Ishikawa (cell line): Measurements from ENCODE around the gene CEP85.
A peak's percentile ranks its signal among the peaks of the same experiment; 100 is the strongest.

Experiments used
- CEBPB ChIP-seq: IDR thresholded peaks from 2 replicates; pipeline ENCODE4 v1.6.1; 2012
- CREB1 ChIP-seq: IDR thresholded peaks from 2 replicates; pipeline ENCODE4 v1.6.1; 2012; ENCODE audit warnings: low read depth
- EGR1 ChIP-seq: IDR thresholded peaks from 2 replicates; pipeline ENCODE4 v1.6.1; 2012
- EP300 ChIP-seq: IDR thresholded peaks from 2 replicates; pipeline ENCODE4 v1.6.1; 2012; ENCODE audit warnings: borderline replicate concordance
- FOXM1 ChIP-seq: IDR thresholded peaks from 2 replicates; pipeline ENCODE4 v1.6.1; 2012; ENCODE audit warnings: low read depth, borderline replicate concordance
- MAX ChIP-seq: IDR thresholded peaks from 2 replicates; pipeline ENCODE4 v1.6.1; 2012
- NFIC ChIP-seq: IDR thresholded peaks from 2 replicates; pipeline ENCODE4 v1.6.1; 2012
- RAD21 ChIP-seq: IDR thresholded peaks from 2 replicates; pipeline ENCODE4 v1.6.1; 2012; ENCODE audit warnings: low read depth
- REST ChIP-seq: IDR thresholded peaks from 2 replicates; pipeline ENCODE4 v1.6.1; 2012; ENCODE audit warnings: low read depth, mild to moderate bottlenecking
- TAF1 ChIP-seq: IDR thresholded peaks from 2 replicates; pipeline ENCODE4 v1.6.1; 2012; ENCODE audit warnings: low read depth, mild to moderate bottlenecking
- TCF12 ChIP-seq: IDR thresholded peaks from 2 replicates; pipeline ENCODE4 v1.6.1; 2012; ENCODE audit warnings: low read depth
- TEAD4 ChIP-seq: IDR thresholded peaks from 2 replicates; pipeline ENCODE4 v1.6.1; 2012
- YY1 ChIP-seq: IDR thresholded peaks from 2 replicates; pipeline ENCODE4 v1.6.1; 2012; ENCODE audit warnings: low read depth
- ZBTB7A ChIP-seq: IDR thresholded peaks from 2 replicates; pipeline ENCODE4 v1.6.1; 2012; ENCODE audit warnings: low read depth
- TF ChIP-seq, protein P1 (sequence below): IDR thresholded peaks from 2 replicates; pipeline ENCODE4 v1.6.1; 2012

The CEP85 gene

DNA sequence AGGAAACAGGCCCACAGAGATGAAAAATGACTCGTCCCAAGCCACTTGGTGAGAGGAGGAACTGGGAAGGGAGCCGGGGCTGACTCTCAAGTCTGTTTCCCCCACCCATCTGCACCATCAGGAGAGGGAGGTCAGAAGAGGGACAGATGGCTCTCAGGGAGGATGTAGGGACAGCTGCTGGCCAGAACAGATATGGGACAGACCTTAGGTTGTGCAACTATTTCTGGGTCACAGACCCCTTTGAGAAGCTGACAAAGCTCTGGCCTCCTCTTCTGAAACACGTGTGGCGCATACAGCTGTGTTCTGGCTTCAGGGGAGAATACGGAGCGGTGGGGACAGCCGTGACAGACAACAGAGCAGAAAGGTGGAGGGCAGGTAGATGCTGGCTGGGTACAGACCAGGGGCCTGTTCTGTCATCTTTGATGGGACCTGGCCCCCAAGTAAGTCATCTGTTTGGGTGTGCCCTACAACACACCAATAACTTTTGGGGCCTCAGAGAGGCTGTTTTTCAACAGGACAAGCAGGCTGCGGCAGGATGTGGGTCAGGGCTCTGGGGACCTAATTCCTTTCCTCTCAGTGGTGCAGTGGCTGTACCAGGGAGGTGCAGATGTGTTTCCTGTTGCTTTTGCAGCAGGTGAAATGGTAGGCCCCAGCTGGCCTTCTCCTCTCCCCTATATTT is 53.2 kb downstream of the CEP85 start:
- TF ChIP-seq EP300 (no peak), NFIC (no peak), EGR1 (no peak), TCF12 (no peak), TAF1 (no peak), FOXM1 (no peak), YY1 (no peak), RAD21 (no peak), CREB1 (no peak)
- TF ChIP-seq, protein P1, sequence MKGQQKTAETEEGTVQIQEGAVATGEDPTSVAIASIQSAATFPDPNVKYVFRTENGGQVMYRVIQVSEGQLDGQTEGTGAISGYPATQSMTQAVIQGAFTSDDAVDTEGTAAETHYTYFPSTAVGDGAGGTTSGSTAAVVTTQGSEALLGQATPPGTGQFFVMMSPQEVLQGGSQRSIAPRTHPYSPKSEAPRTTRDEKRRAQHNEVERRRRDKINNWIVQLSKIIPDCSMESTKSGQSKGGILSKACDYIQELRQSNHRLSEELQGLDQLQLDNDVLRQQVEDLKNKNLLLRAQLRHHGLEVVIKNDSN = no peak

GRCh38 chr1:26287811-26288210 is 53.8 kb downstream of the CEP85 start:
- TF ChIP-seq EGR1 (no peak), RAD21 (no peak), TEAD4 (no peak), MAX (no peak), REST (no peak), TCF12 (no peak), EP300 (no peak), FOXM1 (no peak), TAF1 (no peak), ZBTB7A (no peak), CEBPB (no peak), NFIC (no peak), YY1 (no peak), CREB1 (no peak)
- TF ChIP-seq, protein P1 = no peak

GRCh38 chr1:26288311-26288941 is 54.4 kb downstream of the CEP85 start:
- TF ChIP-seq TCF12 (no peak), RAD21 (no peak), ZBTB7A (no peak), CEBPB (no peak)
- TF ChIP-seq, protein P1 = no peak

- TF ChIP-seq RAD21 (no peak; the same call in 1 of the 2 replicates), YY1 (peak; percentile 57; the same call in 1 of the 2 replicates), ZBTB7A (0 out of 2 replicates have a peak, but pooled peaks have one; percentile 49), EGR1 (peak; percentile 79), TCF12 (peak; percentile 77), REST (no peak), CREB1 (no peak), TAF1 (no peak), FOXM1 (no peak), NFIC (no peak), MAX (peak; percentile 74), EP300 (no peak), CEBPB (no peak), TEAD4 (peak; percentile 48)
- TF ChIP-seq, protein P1 = peak; percentile 28; the same call in 1 of the 2 replicates
Measured at GRCh38 chr1:26289158-26290059, 55.4 kb downstream of the CEP85 start.
